Keratinocyte (primary cell): ENCODE results near the gene STPG2. TPM values are rescaled to one million over a fixed set of nuclear protein-coding genes. Genes with fewer than 3 reads are reported as not detected.

ENCODE experiments used
- DNase-seq: peaks from one replicate; pipeline ENCODE4 v3.0.0-alpha.2; 2011; ENCODE audit warnings: low read depth, missing footprints, low spot score
- FAIRE-seq: peaks from 2 replicates; lab custom pipeline; 2011; peaks lifted over from hg19 to GRCh38; lab: Jason Lieb, UNC
- H2AFZ ChIP-seq: 2 replicates; pipeline ENCODE4 v1.6.0; 2012; ENCODE audit warnings: low read length, control low read depth, inconsistent platforms; ENCODE audit not compliant: control insufficient read depth
- H3K27ac ChIP-seq: 2 replicates; pipeline ENCODE4 v1.5.1; 2011; ENCODE audit warnings: low read length; ENCODE audit not compliant: control insufficient read depth, insufficient read depth
- H3K27me3 ChIP-seq: 3 replicates; pipeline ENCODE4 v1.6.0; 2011; ENCODE audit warnings: low read length; ENCODE audit not compliant: control insufficient read depth, insufficient read depth; ENCODE audit errors: extremely low read depth
- H3K36me3 ChIP-seq, 2 experiments: 2 replicates in 1 of 2; 3 replicates in 1 of 2; pipeline ENCODE4 v1.5.1; 2011; ENCODE audit warnings: low read length in 2 of 2, mild to moderate bottlenecking in 1 of 2; ENCODE audit not compliant: control insufficient read depth in 2 of 2, insufficient read depth in 2 of 2; ENCODE audit errors: extremely low read depth in 1 of 2
- H3K4me1 ChIP-seq: 3 replicates; pipeline ENCODE4 v1.5.1; 2011; ENCODE audit warnings: low read length; ENCODE audit not compliant: control insufficient read depth, insufficient read depth; ENCODE audit errors: extremely low read depth
- H3K4me2 ChIP-seq: 3 replicates; pipeline ENCODE4 v1.6.0; 2011; ENCODE audit warnings: low read depth, low read length; ENCODE audit not compliant: control insufficient read depth, insufficient read depth; ENCODE audit errors: extremely low read depth
- H3K4me3 ChIP-seq, 3 experiments: fragments of 200-600 bp in 1 of 3; sonication (generic) in 1 of 3; 2 replicates in 2 of 3; 3 replicates in 1 of 3; pipeline ENCODE4 v1.5.1; 2011 to 2016; ENCODE audit warnings: low read length in 3 of 3, mild to moderate bottlenecking in 3 of 3, control low read depth in 2 of 3, inconsistent platforms in 1 of 3, low read depth in 1 of 3, mixed read lengths in 1 of 3, mixed run types in 1 of 3, moderate library complexity in 1 of 3; ENCODE audit not compliant: control insufficient read depth in 2 of 3, insufficient read depth in 2 of 3; ENCODE audit errors: extremely low read depth in 1 of 3
- H3K79me2 ChIP-seq: 2 replicates; pipeline ENCODE4 v1.6.0; 2012; ENCODE audit warnings: low read length; ENCODE audit not compliant: control insufficient read depth, insufficient read depth
- H3K9ac ChIP-seq: 3 replicates; pipeline ENCODE4 v1.6.0; 2011; ENCODE audit warnings: low read length; ENCODE audit not compliant: control insufficient read depth, insufficient read depth; ENCODE audit errors: extremely low read depth
- H3K9me1 ChIP-seq: 3 replicates; pipeline ENCODE4 v1.6.0; 2011; ENCODE audit warnings: low read length; ENCODE audit not compliant: control insufficient read depth, insufficient read depth; ENCODE audit errors: extremely low read depth
- H3K9me3 ChIP-seq: 2 replicates; pipeline ENCODE4 v1.5.1; 2012; ENCODE audit warnings: low read depth, low read length; ENCODE audit not compliant: control insufficient read depth
- H4K20me1 ChIP-seq: 3 replicates; pipeline ENCODE4 v1.6.0; 2011; ENCODE audit warnings: low read length; ENCODE audit not compliant: control insufficient read depth, insufficient read depth; ENCODE audit errors: extremely low read depth
- EZH2 ChIP-seq: IDR thresholded peaks from one replicate; pipeline ENCODE4 v1.6.1; 2012; ENCODE audit warnings: inconsistent platforms, mild to moderate bottlenecking, low read length, moderate library complexity
- dilution Hi-C: fragments of 300-500 bp; cut with MboI; formaldehyde crosslinking; loops from one replicate; pipeline ENCODE4 v1.7.0; 2020; ENCODE audit warnings: low sequenced_read_pairs; ENCODE audit not compliant: extremely low pct_ligation_motif_present
- polyA plus RNA-seq, 5 experiments: library from polyadenylated mRNA; depleted of rRNA in 3 of 5; stranded (reverse) in 3 of 5; stranded (forward) in 1 of 5; unstranded in 1 of 5; fragments of >200 nt; gene quantifications; 1 replicate in 1 of 5; 2 replicates in 3 of 5; 3 replicates in 1 of 5; pipeline versions ENCODE4 v1.2.1 to v1.2.3, GENCODE V29; 2011 to 2012; ENCODE audit warnings: missing spikeins in 2 of 5, low read depth in 1 of 5, low replicate concordance in 1 of 5
- TF ChIP-seq, protein P1 (sequence below), 3 experiments: IDR thresholded peaks in 1 of 3; conservative IDR thresholded peaks in 1 of 3; optimal IDR thresholded peaks in 1 of 3; 2 replicates in 2 of 3; 3 replicates in 1 of 3; pipeline versions ENCODE3 to v1.5.1; 2011; ENCODE audit warnings: low read length in 3 of 3, mild to moderate bottlenecking in 3 of 3, moderate library complexity in 2 of 3, control low read depth in 1 of 3, inconsistent platforms in 1 of 3; ENCODE audit not compliant: insufficient read depth in 2 of 3; ENCODE audit errors: extremely low read depth in 1 of 3

The STPG2 gene
- polyA plus RNA-seq, 1 donor (not counting 4 experiments of a cell fraction or from before 2014, with no cell fraction given): 0.07 TPM

DNA sequence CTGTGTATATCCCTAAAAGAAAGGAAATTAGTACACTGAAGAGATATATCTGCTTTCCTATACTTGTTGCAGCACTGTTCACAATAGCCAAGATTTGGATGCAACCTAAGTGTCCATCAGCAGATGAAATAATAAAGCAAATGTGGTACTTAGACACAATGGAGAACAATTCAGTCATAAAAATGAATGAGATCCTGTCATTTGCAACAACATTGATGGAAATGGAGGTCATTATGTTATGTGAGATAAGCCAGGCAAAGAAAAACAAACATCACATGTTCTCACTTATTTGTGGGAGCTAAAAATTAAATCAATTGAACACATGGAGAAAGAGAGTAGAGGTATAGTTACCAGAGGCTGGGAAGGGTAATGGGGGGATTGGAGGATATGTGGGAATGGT, 611.9 kb downstream of the STPG2 start:
- H3K9ac ChIP-seq: no peak overlapping the region
- H2AFZ ChIP-seq: no peak overlapping the region
- no peak overlapping the region for H3K27ac ChIP-seq
- no peaks in the 10 kb centered on the region for H3K4me1 ChIP-seq
- H3K79me2 ChIP-seq: no peaks in the 10 kb centered on the region
- FAIRE-seq (no peak), DNase-seq (no peak)
- no peak for TF ChIP-seq EZH2
- TF ChIP-seq, protein P1, sequence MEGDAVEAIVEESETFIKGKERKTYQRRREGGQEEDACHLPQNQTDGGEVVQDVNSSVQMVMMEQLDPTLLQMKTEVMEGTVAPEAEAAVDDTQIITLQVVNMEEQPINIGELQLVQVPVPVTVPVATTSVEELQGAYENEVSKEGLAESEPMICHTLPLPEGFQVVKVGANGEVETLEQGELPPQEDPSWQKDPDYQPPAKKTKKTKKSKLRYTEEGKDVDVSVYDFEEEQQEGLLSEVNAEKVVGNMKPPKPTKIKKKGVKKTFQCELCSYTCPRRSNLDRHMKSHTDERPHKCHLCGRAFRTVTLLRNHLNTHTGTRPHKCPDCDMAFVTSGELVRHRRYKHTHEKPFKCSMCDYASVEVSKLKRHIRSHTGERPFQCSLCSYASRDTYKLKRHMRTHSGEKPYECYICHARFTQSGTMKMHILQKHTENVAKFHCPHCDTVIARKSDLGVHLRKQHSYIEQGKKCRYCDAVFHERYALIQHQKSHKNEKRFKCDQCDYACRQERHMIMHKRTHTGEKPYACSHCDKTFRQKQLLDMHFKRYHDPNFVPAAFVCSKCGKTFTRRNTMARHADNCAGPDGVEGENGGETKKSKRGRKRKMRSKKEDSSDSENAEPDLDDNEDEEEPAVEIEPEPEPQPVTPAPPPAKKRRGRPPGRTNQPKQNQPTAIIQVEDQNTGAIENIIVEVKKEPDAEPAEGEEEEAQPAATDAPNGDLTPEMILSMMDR (optimal IDR thresholded peaks at IDR 0.05 in 1 of 3, IDR thresholded peaks at IDR 0.05 in 1 of 3, conservative IDR thresholded peaks at IDR 0.05 in 1 of 3; ENCODE audit: extremely low read depth in 1 of 3, insufficient read depth in 2 of 3, low read length in 3 of 3): no peak
- no peak overlapping the region for H3K4me3 ChIP-seq
- no peaks in the 10 kb centered on the region for H4K20me1 ChIP-seq
- no peaks in the 10 kb centered on the region for H3K9me3 ChIP-seq
- no peaks in the 10 kb centered on the region for H3K27me3 ChIP-seq
- H3K4me2 ChIP-seq: no peak overlapping the region
- H3K9me1 ChIP-seq: no peaks in the 10 kb centered on the region
- dilution Hi-C loops: no loop called here
- H3K36me3 ChIP-seq: no peaks in the 10 kb centered on the region

GRCh38 chr4:97530676-97531075, 612.6 kb downstream of the STPG2 start:
- H3K9me1 ChIP-seq: no peaks in the 10 kb centered on the region
- H4K20me1 ChIP-seq: no peaks in the 10 kb centered on the region
- H3K36me3 ChIP-seq: no peaks in the 10 kb centered on the region
- H3K4me3 ChIP-seq: no peak overlapping the region
- no peaks in the 10 kb centered on the region for H3K79me2 ChIP-seq
- no peak for FAIRE-seq
- no peaks in the 10 kb centered on the region for H3K4me1 ChIP-seq
- dilution Hi-C loops: no loop called here
- no peak overlapping the region for H3K9ac ChIP-seq
- no peak overlapping the region for H2AFZ ChIP-seq
- H3K27me3 ChIP-seq: no peaks in the 10 kb centered on the region
- no peak for DNase-seq
- no peak overlapping the region for H3K4me2 ChIP-seq
- no peak for TF ChIP-seq EZH2
- TF ChIP-seq, protein P1 (optimal IDR thresholded peaks at IDR 0.05 in 1 of 3, IDR thresholded peaks at IDR 0.05 in 1 of 3, conservative IDR thresholded peaks at IDR 0.05 in 1 of 3; ENCODE audit: extremely low read depth in 1 of 3, insufficient read depth in 2 of 3, low read length in 3 of 3): no peak
- H3K27ac ChIP-seq: no peak overlapping the region
- no peaks in the 10 kb centered on the region for H3K9me3 ChIP-seq
